ENCODE data around the gene RPTOR.

Gene RPTOR

DNA sequence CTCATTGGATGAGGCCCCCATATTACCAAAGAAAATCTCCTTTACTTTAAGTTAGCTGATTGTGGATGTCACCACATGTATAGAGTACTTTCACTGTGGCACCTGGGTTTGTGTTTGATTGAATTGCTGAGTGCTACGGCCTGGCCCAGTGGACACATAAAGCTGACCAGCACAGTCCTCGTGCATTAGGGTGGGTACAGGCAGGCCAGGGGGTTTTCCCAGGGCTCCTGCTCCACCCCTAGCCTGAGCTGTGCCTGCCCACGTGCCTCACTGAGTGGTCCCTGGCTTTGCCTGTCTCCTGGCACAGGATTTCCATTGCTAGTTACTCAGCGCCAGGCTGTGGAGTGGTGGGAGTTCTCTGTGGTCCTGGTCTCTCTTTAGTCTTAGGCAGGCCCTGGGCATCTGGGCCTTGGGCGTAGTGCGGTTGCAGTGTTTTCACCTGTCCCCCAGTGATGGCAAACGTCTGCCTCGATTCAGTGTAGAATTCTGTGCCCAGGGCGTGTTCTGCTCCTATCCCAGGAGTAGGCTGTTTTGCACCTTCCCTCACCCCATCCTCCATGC, 86.0 kb downstream of the RPTOR start:
- no peaks in the 10 kb centered on the region for H3K27me3 ChIP-seq (ENCODE audit: insufficient read depth, poor library complexity, severe bottlenecking)
- DNase-seq (ENCODE audit: low read depth in 1 of 2, low spot score in 1 of 2): no peak
- H3K27ac ChIP-seq (replicated peaks): no peak overlapping the region
- no peak overlapping the region for H3K4me3 ChIP-seq (replicated peaks; ENCODE audit: insufficient read depth, low read length)
- TF ChIP-seq SPI1 (IDR thresholded peaks at IDR 0.05; ENCODE audit: borderline replicate concordance, low read depth): no peak
- TF ChIP-seq POLR2AphosphoS5 (IDR thresholded peaks at IDR 0.05; ENCODE audit: low read depth): no peak
- TF ChIP-seq, protein P1, sequence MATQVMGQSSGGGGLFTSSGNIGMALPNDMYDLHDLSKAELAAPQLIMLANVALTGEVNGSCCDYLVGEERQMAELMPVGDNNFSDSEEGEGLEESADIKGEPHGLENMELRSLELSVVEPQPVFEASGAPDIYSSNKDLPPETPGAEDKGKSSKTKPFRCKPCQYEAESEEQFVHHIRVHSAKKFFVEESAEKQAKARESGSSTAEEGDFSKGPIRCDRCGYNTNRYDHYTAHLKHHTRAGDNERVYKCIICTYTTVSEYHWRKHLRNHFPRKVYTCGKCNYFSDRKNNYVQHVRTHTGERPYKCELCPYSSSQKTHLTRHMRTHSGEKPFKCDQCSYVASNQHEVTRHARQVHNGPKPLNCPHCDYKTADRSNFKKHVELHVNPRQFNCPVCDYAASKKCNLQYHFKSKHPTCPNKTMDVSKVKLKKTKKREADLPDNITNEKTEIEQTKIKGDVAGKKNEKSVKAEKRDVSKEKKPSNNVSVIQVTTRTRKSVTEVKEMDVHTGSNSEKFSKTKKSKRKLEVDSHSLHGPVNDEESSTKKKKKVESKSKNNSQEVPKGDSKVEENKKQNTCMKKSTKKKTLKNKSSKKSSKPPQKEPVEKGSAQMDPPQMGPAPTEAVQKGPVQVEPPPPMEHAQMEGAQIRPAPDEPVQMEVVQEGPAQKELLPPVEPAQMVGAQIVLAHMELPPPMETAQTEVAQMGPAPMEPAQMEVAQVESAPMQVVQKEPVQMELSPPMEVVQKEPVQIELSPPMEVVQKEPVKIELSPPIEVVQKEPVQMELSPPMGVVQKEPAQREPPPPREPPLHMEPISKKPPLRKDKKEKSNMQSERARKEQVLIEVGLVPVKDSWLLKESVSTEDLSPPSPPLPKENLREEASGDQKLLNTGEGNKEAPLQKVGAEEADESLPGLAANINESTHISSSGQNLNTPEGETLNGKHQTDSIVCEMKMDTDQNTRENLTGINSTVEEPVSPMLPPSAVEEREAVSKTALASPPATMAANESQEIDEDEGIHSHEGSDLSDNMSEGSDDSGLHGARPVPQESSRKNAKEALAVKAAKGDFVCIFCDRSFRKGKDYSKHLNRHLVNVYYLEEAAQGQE (IDR thresholded peaks at IDR 0.05; ENCODE audit: insufficient replicate concordance, low read depth): no peak
- no peak for TF ChIP-seq GABPA (IDR thresholded peaks at IDR 0.05; ENCODE audit: low read depth)
- TF ChIP-seq CTCF (IDR thresholded peaks at IDR 0.05; ENCODE audit: insufficient read depth, low read length): no peak

- no peak overlapping the region for H3K27ac ChIP-seq (replicated peaks)
- peak in 1 of 2 experiments; percentile 44 for DNase-seq (ENCODE audit: low read depth in 1 of 2, low spot score in 1 of 2)
- H3K27me3 ChIP-seq (ENCODE audit: insufficient read depth, poor library complexity, severe bottlenecking): no peaks in the 10 kb centered on the region
- TF ChIP-seq, protein P1 (IDR thresholded peaks at IDR 0.05; ENCODE audit: insufficient replicate concordance, low read depth): no peak
- no peak for TF ChIP-seq SPI1 (IDR thresholded peaks at IDR 0.05; ENCODE audit: borderline replicate concordance, low read depth)
- TF ChIP-seq POLR2AphosphoS5 (IDR thresholded peaks at IDR 0.05; ENCODE audit: low read depth): no peak
- no peak for TF ChIP-seq GABPA (IDR thresholded peaks at IDR 0.05; ENCODE audit: low read depth)
- H3K4me3 ChIP-seq (replicated peaks; ENCODE audit: insufficient read depth, low read length): no peak overlapping the region
Measured at GRCh38 chr17:80631142-80632045, 86.8 kb downstream of the RPTOR start.

DNA sequence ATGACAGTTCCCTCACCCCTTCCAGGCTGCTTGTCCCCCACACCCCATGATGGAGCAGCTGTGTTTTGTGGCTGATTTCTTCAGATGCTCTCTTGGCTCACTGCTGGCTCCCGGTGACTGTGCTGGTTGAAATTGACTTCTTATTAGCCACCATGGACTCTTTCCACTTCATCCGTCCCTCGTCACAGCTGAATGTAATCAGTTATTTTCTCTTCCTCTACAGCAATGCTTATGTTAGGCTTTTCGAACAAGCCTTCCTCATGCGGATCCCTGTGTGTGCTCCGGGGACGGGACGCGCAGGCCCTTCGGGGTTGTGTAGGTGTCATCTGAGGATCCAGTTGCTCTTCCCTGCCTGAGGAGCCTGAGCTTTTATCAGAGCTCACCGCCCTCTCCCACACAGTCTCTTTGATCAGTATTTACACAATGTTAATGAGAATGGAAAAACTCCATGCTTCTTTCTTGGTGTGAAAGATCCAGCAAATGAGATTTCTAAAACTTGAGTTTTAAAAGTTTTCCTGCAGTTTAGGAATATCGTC, 87.5 kb downstream of the RPTOR start:
- no peak overlapping the region for H3K4me3 ChIP-seq (replicated peaks; ENCODE audit: insufficient read depth, low read length)

More for the DNA sequence above, 87.5 kb downstream of the RPTOR start:
- Histone ChIP-seq H3K27me3 (ENCODE audit: insufficient read depth, poor library complexity, severe bottlenecking) (no peaks in the 10 kb centered on the region), H3K27ac (replicated peaks) (no peak overlapping the region)
- DNase-seq (ENCODE audit: low read depth in 1 of 2, low spot score in 1 of 2): no peak
- TF ChIP-seq POLR2AphosphoS5 (IDR thresholded peaks at IDR 0.05; ENCODE audit: low read depth) (no peak), CTCF (IDR thresholded peaks at IDR 0.05; ENCODE audit: insufficient read depth, low read length) (no peak), SPI1 (IDR thresholded peaks at IDR 0.05; ENCODE audit: borderline replicate concordance, low read depth) (no peak), GABPA (IDR thresholded peaks at IDR 0.05; ENCODE audit: low read depth) (no peak)
- TF ChIP-seq, protein P1 (IDR thresholded peaks at IDR 0.05; ENCODE audit: insufficient replicate concordance, low read depth): no peak
